DOHH2 (cell line): ENCODE data around the gene RNF130.

Experiments used
- CTCF ChIP-seq: fragments of 200-600 bp; sonication (generic); IDR thresholded peaks from one replicate; pipeline ENCODE4 v1.5.1; 2014; ENCODE audit warnings: antibody characterized with exemption, mild to moderate bottlenecking, low read depth, low read length; ENCODE audit not compliant: poor library complexity, severe bottlenecking
- EZH2phosphoT487 ChIP-seq: fragments of 200-600 bp; sonication (generic); IDR thresholded peaks from 2 replicates; pipeline ENCODE4 v1.6.1; 2017; ENCODE audit warnings: borderline replicate concordance, mild to moderate bottlenecking, antibody characterized with exemption, low read length, moderate library complexity, mixed read lengths

GRCh38 chr5:179969110-179969509 is 102.4 kb downstream of the RNF130 start:
- TF ChIP-seq CTCF, result no peak
- no peak for TF ChIP-seq EZH2phosphoT487
